RWPE2 (cell line): ENCODE results near the gene COMT.
"Not testable (repeated sequence)": the region's sequence is repeated elsewhere in the genome, so short reads cannot be mapped to it uniquely, and the experiment has no call there.

Experiments used
- ATAC-seq: fragments of 200-7000 bp; cut with Tn5 transposase; 3 replicates; pipeline ENCODE4 v1.9.1; 2021; ENCODE audit warnings: low read depth
- DNase-seq: peaks from one replicate; pipeline ENCODE4 v3.0.0-alpha.2; 2020; ENCODE audit warnings: low spot score
- H3K27ac ChIP-seq: fragments of 450-650 bp; 2 replicates; pipeline ENCODE4 v1.5.1; 2017; ENCODE audit warnings: mild to moderate bottlenecking; ENCODE audit not compliant: poor library complexity, severe bottlenecking
- H3K27me3 ChIP-seq: fragments of 250-450 bp; sonication (Bioruptor Pico); 2 replicates; pipeline ENCODE4 v1.5.1; 2021; ENCODE audit warnings: mild to moderate bottlenecking, moderate library complexity; ENCODE audit not compliant: insufficient read depth, poor library complexity, severe bottlenecking
- H3K36me3 ChIP-seq: fragments of 250-450 bp; sonication (Bioruptor Pico); 2 replicates; pipeline ENCODE4 v1.5.1; 2020; ENCODE audit warnings: low read depth, mild to moderate bottlenecking, moderate library complexity
- H3K4me1 ChIP-seq: fragments of 250-450 bp; sonication (Bioruptor Pico); 2 replicates; pipeline ENCODE4 v1.5.1; 2021; ENCODE audit warnings: mild to moderate bottlenecking, moderate library complexity; ENCODE audit not compliant: insufficient read depth, poor library complexity, severe bottlenecking
- H3K4me3 ChIP-seq: fragments of 250-450 bp; sonication (Bioruptor Pico); 2 replicates; pipeline ENCODE4 v1.5.1; 2021; ENCODE audit warnings: mild to moderate bottlenecking, moderate library complexity; ENCODE audit not compliant: severe bottlenecking
- H3K9me3 ChIP-seq: fragments of 250-450 bp; sonication (Bioruptor Pico); 2 replicates; pipeline ENCODE4 v1.5.1; 2021; ENCODE audit warnings: mild to moderate bottlenecking, moderate library complexity; ENCODE audit not compliant: severe bottlenecking
- TF ChIP-seq, protein P1 (sequence below): fragments of 450-650 bp; IDR thresholded peaks from one replicate; pipeline ENCODE4 v1.5.1; 2017; ENCODE audit warnings: mild to moderate bottlenecking, moderate library complexity; ENCODE audit not compliant: poor library complexity, severe bottlenecking

COMT gene

DNA sequence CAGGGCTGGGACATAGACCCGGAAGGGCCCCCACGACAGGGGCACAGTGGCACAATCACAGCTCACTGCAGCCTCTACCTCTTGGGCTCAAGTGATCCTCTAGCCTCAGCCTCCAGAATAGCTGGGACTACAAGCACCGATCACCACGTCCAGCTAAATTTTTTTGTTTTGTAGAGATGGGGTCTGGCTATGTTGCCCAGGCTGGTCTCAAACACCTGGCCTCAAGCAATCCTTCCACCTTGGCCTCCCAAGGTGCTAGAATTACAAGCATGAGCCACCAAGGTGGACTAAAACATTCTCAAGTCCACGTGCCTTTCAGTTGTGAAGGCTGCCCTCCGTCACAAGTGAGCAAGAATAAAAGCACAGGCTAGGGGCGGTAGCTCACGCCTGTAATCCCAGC lies 10.1 kb upstream of the COMT start:
- no peaks in the 10 kb centered on the region for H3K4me1 ChIP-seq
- no peaks in the 10 kb centered on the region for H3K9me3 ChIP-seq
- ATAC-seq = no peak
- TF ChIP-seq, protein P1, sequence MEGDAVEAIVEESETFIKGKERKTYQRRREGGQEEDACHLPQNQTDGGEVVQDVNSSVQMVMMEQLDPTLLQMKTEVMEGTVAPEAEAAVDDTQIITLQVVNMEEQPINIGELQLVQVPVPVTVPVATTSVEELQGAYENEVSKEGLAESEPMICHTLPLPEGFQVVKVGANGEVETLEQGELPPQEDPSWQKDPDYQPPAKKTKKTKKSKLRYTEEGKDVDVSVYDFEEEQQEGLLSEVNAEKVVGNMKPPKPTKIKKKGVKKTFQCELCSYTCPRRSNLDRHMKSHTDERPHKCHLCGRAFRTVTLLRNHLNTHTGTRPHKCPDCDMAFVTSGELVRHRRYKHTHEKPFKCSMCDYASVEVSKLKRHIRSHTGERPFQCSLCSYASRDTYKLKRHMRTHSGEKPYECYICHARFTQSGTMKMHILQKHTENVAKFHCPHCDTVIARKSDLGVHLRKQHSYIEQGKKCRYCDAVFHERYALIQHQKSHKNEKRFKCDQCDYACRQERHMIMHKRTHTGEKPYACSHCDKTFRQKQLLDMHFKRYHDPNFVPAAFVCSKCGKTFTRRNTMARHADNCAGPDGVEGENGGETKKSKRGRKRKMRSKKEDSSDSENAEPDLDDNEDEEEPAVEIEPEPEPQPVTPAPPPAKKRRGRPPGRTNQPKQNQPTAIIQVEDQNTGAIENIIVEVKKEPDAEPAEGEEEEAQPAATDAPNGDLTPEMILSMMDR = no peak
- DNase-seq = no peak
- no peak overlapping the region for H3K4me3 ChIP-seq
- no peak overlapping the region for H3K27ac ChIP-seq
- no peaks in the 10 kb centered on the region for H3K27me3 ChIP-seq
- H3K36me3 ChIP-seq = no peaks in the 10 kb centered on the region

DNA sequence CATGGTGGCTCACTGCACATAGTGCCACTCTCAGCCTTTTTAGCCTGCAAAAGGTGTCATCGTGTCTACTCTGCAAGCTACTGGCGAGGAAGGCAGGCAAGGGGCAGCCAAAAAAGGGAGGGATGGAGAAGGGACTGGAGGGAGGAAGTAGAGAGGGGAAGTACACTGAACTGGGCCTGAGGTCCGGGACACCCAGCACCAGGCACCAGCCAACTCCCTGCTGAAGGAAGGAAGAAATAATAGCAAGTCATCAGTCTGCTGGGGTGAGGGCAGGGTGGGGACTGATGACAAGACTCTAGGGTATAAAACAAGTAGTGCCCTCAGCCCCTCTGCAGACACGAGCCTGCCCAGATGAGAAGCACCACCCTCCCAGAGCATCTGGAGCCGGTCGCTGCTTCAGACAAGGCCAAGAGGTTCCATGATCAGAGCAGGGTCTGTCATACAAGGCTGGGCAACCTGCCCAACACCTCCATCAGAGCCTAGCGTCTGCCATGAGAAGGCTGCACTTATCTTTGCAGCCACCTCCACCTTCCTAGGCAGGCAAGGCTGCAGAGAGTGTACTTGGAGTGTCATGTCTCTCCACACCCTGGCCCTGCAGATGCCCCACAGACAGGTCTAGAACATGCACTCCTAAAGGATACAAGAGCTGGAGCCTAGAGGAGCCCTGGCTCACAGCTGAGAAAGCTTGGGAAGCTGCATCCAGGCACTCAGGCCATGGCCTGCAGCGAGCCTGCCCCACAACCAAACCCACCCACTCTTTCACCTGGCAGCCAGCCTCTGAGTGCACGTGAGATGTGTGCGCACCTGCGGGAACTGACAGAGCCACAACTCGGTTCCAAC lies 9.0 kb upstream of the COMT start:
- H3K4me3 ChIP-seq = no peak overlapping the region
- DNase-seq = no peak
- H3K27ac ChIP-seq = no peak overlapping the region
- H3K9me3 ChIP-seq = no peaks in the 10 kb centered on the region
- ATAC-seq = 0 out of 3 replicates have a peak, but pooled peaks have one; percentile 21
- TF ChIP-seq, protein P1 = no peak
- H3K4me1 ChIP-seq = no peaks in the 10 kb centered on the region
- H3K27me3 ChIP-seq = no peaks in the 10 kb centered on the region
- H3K36me3 ChIP-seq = 0 out of 2 replicates have a peak, but pooled peaks cover 3% of the 10 kb centered on the region

DNA sequence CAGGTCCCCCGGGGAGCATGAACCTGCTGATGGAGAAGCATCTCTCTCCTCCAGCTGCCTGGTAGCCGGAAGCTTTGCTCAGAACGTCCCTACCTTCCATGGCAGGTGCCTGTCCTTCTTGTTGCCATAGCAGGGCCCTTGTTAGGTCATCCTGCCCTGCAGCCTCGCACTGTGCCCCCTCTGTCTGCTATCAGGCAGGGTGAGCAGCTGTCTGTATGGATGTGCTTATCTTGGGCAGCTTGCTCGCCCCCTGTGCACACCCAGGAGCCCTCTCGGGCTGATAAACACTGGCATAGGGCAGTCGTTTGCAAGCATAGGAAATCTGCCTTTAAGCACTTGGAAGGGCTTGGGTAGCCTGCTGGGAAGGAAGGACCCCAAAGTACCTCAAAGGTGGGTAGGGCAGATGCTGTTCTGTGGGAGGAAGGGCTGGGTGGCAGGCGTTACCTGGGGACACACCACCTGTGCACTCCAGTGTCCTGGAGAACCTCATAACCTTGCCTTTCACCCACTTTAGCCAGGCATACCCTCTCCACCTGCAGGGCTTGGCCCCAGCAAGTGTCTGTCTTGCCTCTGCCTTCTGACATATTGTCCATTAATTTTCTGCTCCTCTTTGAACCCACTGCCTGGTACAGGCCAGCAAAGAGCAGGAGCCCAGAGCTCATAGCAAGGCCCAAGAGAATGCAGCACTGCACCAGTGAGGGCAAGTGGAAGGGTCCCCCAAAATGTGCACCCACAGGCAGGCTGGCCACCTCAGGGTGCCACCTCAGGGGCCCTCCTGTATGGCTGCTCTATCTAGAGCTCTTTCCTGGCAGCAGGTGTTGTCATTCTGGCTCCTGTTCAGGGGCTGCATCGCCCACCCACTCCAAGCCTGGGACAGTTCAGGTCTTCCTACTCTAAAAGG lies 8.0 kb upstream of the COMT start:
- ATAC-seq (peak; percentile 23; the same call in 2 of the 3 replicates), DNase-seq (no peak)
- H3K4me1 ChIP-seq = no peaks in the 10 kb centered on the region
- H3K4me3 ChIP-seq = no peak overlapping the region
- no peaks in the 10 kb centered on the region for H3K27me3 ChIP-seq
- TF ChIP-seq, protein P1 = no peak
- no peak overlapping the region for H3K27ac ChIP-seq
- H3K9me3 ChIP-seq = no peaks in the 10 kb centered on the region
- 0 out of 2 replicates have a peak, but pooled peaks cover 4% of the 10 kb centered on the region for H3K36me3 ChIP-seq

DNA sequence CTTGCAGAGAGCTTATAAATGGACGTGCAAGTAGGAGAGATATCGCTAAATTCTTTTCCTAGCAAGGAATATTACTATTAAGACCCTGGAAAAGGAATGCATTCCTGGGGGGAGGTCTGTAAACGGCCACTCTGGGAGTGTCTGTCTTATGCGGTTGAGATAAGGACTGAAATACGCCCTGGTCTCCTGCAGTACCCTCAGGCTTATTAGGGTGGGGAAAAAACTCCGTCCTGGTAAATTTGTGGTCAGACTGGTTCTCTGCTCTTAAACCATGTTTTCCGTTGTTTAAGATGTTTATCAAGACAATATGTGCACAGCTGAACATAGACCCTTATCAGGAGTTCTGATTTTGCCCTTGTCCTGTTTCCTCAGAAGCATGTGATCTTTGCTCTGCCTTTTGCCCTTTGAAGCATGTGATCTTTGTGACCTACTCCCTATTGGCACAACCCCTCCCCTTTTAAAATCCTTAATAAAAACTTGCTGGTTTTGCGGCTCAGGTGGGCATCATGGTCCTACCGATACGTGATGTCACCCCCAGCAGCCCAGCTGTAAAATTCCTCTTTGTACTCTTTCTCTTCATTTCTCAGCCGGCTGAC lies 6.4 kb upstream of the COMT start:
- peak; percentile 0 for DNase-seq
- H3K4me1 ChIP-seq, H3K27me3 ChIP-seq, H3K4me3 ChIP-seq, H3K9me3 ChIP-seq, H3K36me3 ChIP-seq, ATAC-seq, H3K27ac ChIP-seq: not testable (repeated sequence)

DNA sequence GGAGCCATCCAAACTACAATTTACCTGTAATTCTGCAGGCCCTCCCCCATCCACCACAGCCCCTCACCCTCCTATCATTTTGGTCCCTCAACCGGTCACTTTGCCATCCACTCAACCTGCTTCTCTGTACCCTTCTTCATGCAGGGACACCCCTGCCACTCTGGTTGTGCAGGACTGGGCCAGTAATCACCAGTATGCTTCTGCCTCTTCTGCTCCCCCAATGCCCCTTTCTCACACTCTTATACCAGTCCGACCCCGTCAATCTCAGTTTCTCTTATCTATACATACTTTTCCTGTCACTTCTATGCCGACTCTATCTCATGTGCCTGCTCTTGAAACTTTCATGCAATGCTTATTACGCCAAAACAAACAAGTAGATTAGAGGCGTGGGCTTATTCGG lies 5.1 kb upstream of the COMT start:
- Histone ChIP-seq H3K4me1 (no peaks in the 10 kb centered on the region), H3K27ac (no peak overlapping the region), H3K36me3 (0 out of 2 replicates have a peak, but pooled peaks cover 4% of the 10 kb centered on the region), H3K9me3 (no peaks in the 10 kb centered on the region), H3K4me3 (no peak overlapping the region), H3K27me3 (no peaks in the 10 kb centered on the region)
- TF ChIP-seq, protein P1 = no peak
- DNase-seq = peak; percentile 12
- ATAC-seq = no peak
